Astrocyte of the hippocampus (primary cell): Measurements from ENCODE around the gene OR4B1.

ENCODE experiments used
- DNase-seq: peaks from one replicate; pipeline ENCODE4 v3.0.0; 2011; ENCODE audit warnings: low read depth, low spot score

Gene OR4B1

DNA sequence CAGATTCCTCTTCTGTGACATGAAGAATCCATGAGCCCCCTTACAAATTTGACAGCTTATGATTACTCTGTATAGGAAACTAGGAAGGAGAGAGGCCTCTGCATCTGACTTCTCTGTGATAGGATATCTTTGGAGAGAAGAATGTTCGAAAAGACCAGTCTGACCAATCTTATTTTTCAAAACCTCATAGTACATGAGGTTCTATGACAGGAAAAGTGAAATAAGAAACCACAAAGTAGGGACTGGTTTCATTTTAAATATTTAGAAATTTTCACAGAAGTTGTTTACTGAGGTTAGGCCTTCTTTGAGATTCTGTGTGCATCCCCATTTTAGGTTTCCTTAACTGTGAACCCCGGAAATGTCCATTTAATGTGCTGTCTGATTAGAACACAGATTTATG, 45.0 kb downstream of the OR4B1 start:
- DNase-seq, result no peak

DNA sequence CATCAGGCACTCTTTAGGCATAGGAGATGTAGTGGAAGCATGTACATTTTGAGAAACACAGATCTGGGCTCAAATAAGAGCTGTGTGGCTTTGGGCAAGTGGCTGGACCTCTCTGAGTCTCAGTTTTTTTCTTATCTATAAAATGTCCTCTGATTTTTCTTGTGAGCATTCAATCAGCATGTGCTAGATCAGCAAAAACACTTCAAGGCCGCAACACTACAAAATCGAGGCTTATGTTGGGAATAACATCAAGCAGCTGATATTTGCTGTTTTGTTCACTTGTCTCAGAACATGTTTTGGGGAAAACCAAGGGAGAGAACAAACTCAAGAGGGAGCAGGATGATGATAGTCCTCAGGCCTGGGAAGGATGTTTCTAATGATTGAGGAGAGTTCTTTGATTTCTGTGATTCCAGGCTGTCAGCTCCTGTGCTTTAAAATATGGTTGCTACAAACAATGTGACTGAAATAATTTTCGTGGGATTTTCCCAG, 46.9 kb downstream of the OR4B1 start, which contains the start of gene OR4X1:
OR4X1 (plus strand) TSS at position 439 of the 489 bp plus-strand sequence; CDS start at position 439, 0 bp downstream.
- DNase-seq, result no peak
